Liver (tissue), 3 donors: ENCODE measurements around the gene ATP6V1D.

Experiments used
- ATF3 ChIP-seq: IDR thresholded peaks from 2 replicates; pipeline ENCODE4 v1.6.1; 2016; ENCODE audit warnings: antibody characterized with exemption
- CTCF ChIP-seq: fragments of 150-350 bp; IDR thresholded peaks from 2 replicates; pipeline ENCODE4 v1.5.1; 2017; ENCODE audit warnings: improper control_type of control experiment, low read depth, low read length; ENCODE audit not compliant: missing input control
- EGR1 ChIP-seq, 2 donors: IDR thresholded peaks; 2 replicates each; pipeline ENCODE4 v1.6.1; 2016 to 2018; ENCODE audit warnings: antibody characterized with exemption in 2 of 2, low read depth in 2 of 2
- GABPA ChIP-seq, 2 donors: IDR thresholded peaks in 1 of 2; conservative IDR thresholded peaks in 1 of 2; 2 replicates each; pipeline ENCODE4 v1.6.1; 2016; ENCODE audit warnings: antibody characterized with exemption in 2 of 2, mild to moderate bottlenecking in 1 of 2, moderate library complexity in 1 of 2
- JUND ChIP-seq, 2 donors: IDR thresholded peaks; 2 replicates each; pipeline ENCODE4 v1.6.1; 2016; ENCODE audit warnings: antibody characterized with exemption in 2 of 2
- MAX ChIP-seq: IDR thresholded peaks from 2 replicates; pipeline ENCODE4 v1.6.1; 2016; ENCODE audit warnings: antibody characterized with exemption
- NR2F2 ChIP-seq: IDR thresholded peaks from 2 replicates; pipeline ENCODE4 v1.6.1; 2016; ENCODE audit warnings: antibody characterized with exemption
- RAD21 ChIP-seq, 2 donors: IDR thresholded peaks; 2 replicates each; pipeline ENCODE4 v1.6.1; 2016; ENCODE audit warnings: antibody characterized with exemption in 2 of 2, mild to moderate bottlenecking in 2 of 2
- RXRA ChIP-seq, 2 donors: IDR thresholded peaks; 2 replicates each; pipeline ENCODE4 v1.6.1; 2017 to 2018; ENCODE audit warnings: antibody characterized with exemption in 2 of 2, mild to moderate bottlenecking in 1 of 2
- TAF1 ChIP-seq: conservative IDR thresholded peaks from 2 replicates; pipeline ENCODE4 v1.6.1; 2016; ENCODE audit warnings: antibody characterized with exemption, mild to moderate bottlenecking
- YY1 ChIP-seq: IDR thresholded peaks from 2 replicates; pipeline ENCODE4 v1.6.1; 2016; ENCODE audit warnings: antibody characterized with exemption, mild to moderate bottlenecking
- ZBTB33 ChIP-seq: IDR thresholded peaks from 2 replicates; pipeline ENCODE4 v1.6.1; 2016; ENCODE audit warnings: antibody characterized with exemption
- TF ChIP-seq, protein P1 (sequence below): IDR thresholded peaks from 2 replicates; pipeline ENCODE4 v1.6.1; 2016; ENCODE audit warnings: antibody characterized with exemption, mild to moderate bottlenecking
- donor health status: healthy.
- donor health status: healthy.

DNA sequence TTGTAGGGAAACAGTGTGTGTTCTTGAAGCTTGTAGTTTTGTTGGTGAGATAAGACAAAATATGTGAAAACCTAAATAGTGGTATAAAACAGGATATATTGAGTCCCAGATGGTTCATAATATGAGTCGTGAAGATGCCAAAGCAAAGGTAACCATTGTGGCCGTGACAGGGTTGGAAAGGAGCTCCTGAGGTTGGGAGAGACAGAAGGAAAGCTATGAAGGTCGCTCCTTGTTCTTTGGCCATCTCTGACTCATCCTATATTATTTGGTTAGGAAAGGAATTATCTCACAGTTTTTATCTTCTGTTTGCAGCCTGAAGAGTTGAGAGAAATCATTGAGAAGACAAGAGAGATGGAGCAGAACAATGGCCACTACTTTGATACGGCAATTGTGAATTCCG, 27.1 kb downstream of the ATP6V1D start:
- TF ChIP-seq ATF3 = no peak
- TF ChIP-seq MAX = no peak
- no peak for TF ChIP-seq CTCF
- no peak for TF ChIP-seq RAD21 (IDR thresholded peaks at IDR 0.05)
- TF ChIP-seq TAF1 = no peak
- TF ChIP-seq EGR1 (IDR thresholded peaks at IDR 0.05; ENCODE audit: low read depth in 2 of 2) = no peak
- TF ChIP-seq, protein P1, sequence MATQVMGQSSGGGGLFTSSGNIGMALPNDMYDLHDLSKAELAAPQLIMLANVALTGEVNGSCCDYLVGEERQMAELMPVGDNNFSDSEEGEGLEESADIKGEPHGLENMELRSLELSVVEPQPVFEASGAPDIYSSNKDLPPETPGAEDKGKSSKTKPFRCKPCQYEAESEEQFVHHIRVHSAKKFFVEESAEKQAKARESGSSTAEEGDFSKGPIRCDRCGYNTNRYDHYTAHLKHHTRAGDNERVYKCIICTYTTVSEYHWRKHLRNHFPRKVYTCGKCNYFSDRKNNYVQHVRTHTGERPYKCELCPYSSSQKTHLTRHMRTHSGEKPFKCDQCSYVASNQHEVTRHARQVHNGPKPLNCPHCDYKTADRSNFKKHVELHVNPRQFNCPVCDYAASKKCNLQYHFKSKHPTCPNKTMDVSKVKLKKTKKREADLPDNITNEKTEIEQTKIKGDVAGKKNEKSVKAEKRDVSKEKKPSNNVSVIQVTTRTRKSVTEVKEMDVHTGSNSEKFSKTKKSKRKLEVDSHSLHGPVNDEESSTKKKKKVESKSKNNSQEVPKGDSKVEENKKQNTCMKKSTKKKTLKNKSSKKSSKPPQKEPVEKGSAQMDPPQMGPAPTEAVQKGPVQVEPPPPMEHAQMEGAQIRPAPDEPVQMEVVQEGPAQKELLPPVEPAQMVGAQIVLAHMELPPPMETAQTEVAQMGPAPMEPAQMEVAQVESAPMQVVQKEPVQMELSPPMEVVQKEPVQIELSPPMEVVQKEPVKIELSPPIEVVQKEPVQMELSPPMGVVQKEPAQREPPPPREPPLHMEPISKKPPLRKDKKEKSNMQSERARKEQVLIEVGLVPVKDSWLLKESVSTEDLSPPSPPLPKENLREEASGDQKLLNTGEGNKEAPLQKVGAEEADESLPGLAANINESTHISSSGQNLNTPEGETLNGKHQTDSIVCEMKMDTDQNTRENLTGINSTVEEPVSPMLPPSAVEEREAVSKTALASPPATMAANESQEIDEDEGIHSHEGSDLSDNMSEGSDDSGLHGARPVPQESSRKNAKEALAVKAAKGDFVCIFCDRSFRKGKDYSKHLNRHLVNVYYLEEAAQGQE = no peak
- no peak for TF ChIP-seq GABPA (IDR thresholded peaks at IDR 0.05 in 1 of 2, conservative IDR thresholded peaks at IDR 0.05 in 1 of 2)
- no peak for TF ChIP-seq ZBTB33
- TF ChIP-seq YY1 = no peak
- no peak for TF ChIP-seq NR2F2
- TF ChIP-seq RXRA (IDR thresholded peaks at IDR 0.05) = no peak
- no peak for TF ChIP-seq JUND (IDR thresholded peaks at IDR 0.05)
